Hypothalamus (tissue), 51 donors: ENCODE results near the gene FOXL2.
A peak's percentile ranks its signal among the peaks of the same experiment; 100 is the strongest.

Experiments used
- DNase-seq, 51 donors: peaks; one replicate each; lab custom pipeline; 2025; lab: John Stamatoyannopoulos, UW

FOXL2 gene

GRCh38 chr3:138945709-138946662 is 951 bp downstream of the FOXL2 start:
- no peak for DNase-seq

GRCh38 chr3:138944929-138945708 is 1.8 kb downstream of the FOXL2 start:
- no peak for DNase-seq

GRCh38 chr3:138944654-138944928 is 2.3 kb downstream of the FOXL2 start:
- DNase-seq, result no peak

GRCh38 chr3:138943724-138944653 is 2.9 kb downstream of the FOXL2 start:
- DNase-seq, result no peak

GRCh38 chr3:138942861-138943623 is 3.9 kb downstream of the FOXL2 start:
- DNase-seq, result no peak

GRCh38 chr3:138942271-138942670 is 4.7 kb downstream of the FOXL2 start:
- DNase-seq, result no peak

- no peak for DNase-seq
Measured at GRCh38 chr3:138941259-138941885, 5.6 kb downstream of the FOXL2 start.

- no peak for DNase-seq
Measured at GRCh38 chr3:138940446-138940845, 6.5 kb downstream of the FOXL2 start.

- no peak for DNase-seq
Measured at GRCh38 chr3:138939561-138940241, 7.2 kb downstream of the FOXL2 start.

- DNase-seq, result no peak
Measured at GRCh38 chr3:138938877-138939560, 7.9 kb downstream of the FOXL2 start.

GRCh38 chr3:138938056-138938876 is 8.7 kb downstream of the FOXL2 start:
- no peak for DNase-seq

GRCh38 chr3:138937690-138938055 is 9.3 kb downstream of the FOXL2 start:
- no peak for DNase-seq

GRCh38 chr3:138936741-138937689 is 9.9 kb downstream of the FOXL2 start:
- DNase-seq, result no peak

- peak in 44 of 51 donors; percentile 3 to 77 (median 36) for DNase-seq
Measured at GRCh38 chr3:138935863-138936740, 10.8 kb downstream of the FOXL2 start.

GRCh38 chr3:138935505-138935862 is 11.5 kb downstream of the FOXL2 start:
- DNase-seq, result no peak
